ENCODE results near the gene RGP1. TPM values are rescaled to one million over a fixed set of nuclear protein-coding genes. Genes with fewer than 3 reads are reported as not detected.

The RGP1 gene
- total and polyA plus RNA-seq, 7 donors, result 10.7 to 51.0 (median 34.6) TPM

DNA sequence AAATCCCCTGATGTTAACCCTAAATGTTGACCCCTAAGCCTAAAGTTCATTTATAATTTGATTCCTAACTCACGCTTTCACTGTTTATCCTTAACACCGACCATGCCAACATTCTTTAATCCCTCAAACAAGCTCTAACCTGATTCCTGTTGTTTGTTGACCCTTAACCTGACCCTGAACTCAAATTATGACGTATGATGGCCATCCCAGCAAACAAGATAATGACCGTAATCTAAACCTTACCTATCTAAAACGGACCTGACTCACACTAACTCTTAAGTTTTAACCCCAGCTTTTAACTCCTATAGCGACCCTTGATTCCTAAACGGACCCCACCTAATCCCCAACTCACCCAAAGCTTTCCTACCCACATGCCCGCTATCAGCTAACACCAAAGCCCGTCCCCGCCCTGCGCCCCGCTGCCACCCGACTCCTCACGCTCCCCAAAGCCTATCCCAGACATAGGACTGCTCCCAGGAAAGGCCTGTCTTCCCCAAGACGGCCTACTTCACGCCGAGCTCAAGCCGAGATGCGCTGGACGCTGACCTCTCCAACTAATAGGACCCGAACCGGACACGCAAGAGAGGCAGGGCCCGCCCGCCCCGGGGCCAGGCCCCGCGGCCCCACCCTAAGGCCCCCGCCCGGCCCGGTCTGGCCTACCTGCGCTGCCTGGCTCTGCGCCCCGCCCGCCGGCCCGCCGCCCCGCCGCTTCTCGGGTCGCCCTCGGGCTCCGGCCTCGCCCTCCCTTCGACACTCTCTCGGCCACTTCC is 17.5 kb upstream of the RGP1 start:
- peaks cover 54% of the 10 kb centered on the region for H3K4me1 ChIP-seq
- no peak for ATAC-seq
- 0 to 1% (median 1%) methylated on average over 44 to 47 of the region's 47 CpGs for WGBS, 3 donors
- H3K4me3 ChIP-seq, result peak overlapping the region; percentile 82
- H3K36me3 ChIP-seq (ENCODE audit: insufficient read depth in 1 of 2, low read depth in 1 of 2), result peaks cover 0 to 35% of the 10 kb centered on the region in 2 donors
- no peak for DNase-seq
- intact Hi-C loops (cut with DNase I), result loop anchor here (2.0 kb wide), 1 partner anchor 73 kb away; the partner anchor contains the start of genes CCDC107 (in 2 of the 2) and RMRP (in 2 of the 2)
- no peak for TF ChIP-seq CTCF (IDR thresholded peaks at IDR 0.05)
- no peaks in the 10 kb centered on the region for H3K27me3 ChIP-seq (ENCODE audit: insufficient read depth in 3 of 3, low read length in 2 of 3)
- H3K9me3 ChIP-seq, result no peaks in the 10 kb centered on the region
- peak overlapping the region; percentile 98 for H3K27ac ChIP-seq

GRCh38 chr9:35732185-35732799 is 16.8 kb upstream of the RGP1 start, which contains the start of the genes CREB3 and TLN1:
Gene CREB3 (plus strand): TSS chr9:35732666. CDS start chr9:35732773, 107 bp downstream.
Gene TLN1 (minus strand): TSS chr9:35732195. CDS start chr9:35725694, 6,501 bp downstream.
- Histone ChIP-seq H3K4me3 (peak within 1 kb of the TSS; percentile 82), H3K36me3 (ENCODE audit: insufficient read depth in 1 of 2, low read depth in 1 of 2) (peaks cover 0 to 42% of the 10 kb centered on the region in 2 donors), H3K27me3 (ENCODE audit: insufficient read depth in 3 of 3, low read length in 2 of 3) (no peaks in the 10 kb centered on the region), H3K4me1 (peaks cover 47% of the 10 kb centered on the region), H3K27ac (peak within 1 kb of the TSS; percentile 98), H3K9me3 (no peaks in the 10 kb centered on the region)
- DNase-seq, result peak; percentile 98 to 99
- peak; percentile 84 to 87 (median 86) for ATAC-seq
- WGBS, 3 donors, result 0 to 1% (median 0%) methylated on average over 40 to 49 of the region's 49 CpGs
- no peak for TF ChIP-seq CTCF (IDR thresholded peaks at IDR 0.05)
- intact Hi-C loops (cut with DNase I), result no loop called here

GRCh38 chr9:35732800-35733541 is 16.1 kb upstream of the RGP1 start:
- TF ChIP-seq CTCF (IDR thresholded peaks at IDR 0.05), result no peak
- H3K27ac ChIP-seq, result peak overlapping the region; percentile 98
- H3K9me3 ChIP-seq, result no peaks in the 10 kb centered on the region
- no peaks in the 10 kb centered on the region for H3K27me3 ChIP-seq (ENCODE audit: insufficient read depth in 3 of 3, low read length in 2 of 3)
- ATAC-seq (peak in 2 of 4 donors; percentile 0 to 1), DNase-seq (no peak)
- peak overlapping the region; percentile 82 for H3K4me3 ChIP-seq
- intact Hi-C loops (cut with DNase I), result no loop called here
- peaks cover 6 to 48% of the 10 kb centered on the region in 2 donors for H3K36me3 ChIP-seq (ENCODE audit: insufficient read depth in 1 of 2, low read depth in 1 of 2)
- H3K4me1 ChIP-seq, result peaks cover 40% of the 10 kb centered on the region
- WGBS, 3 donors, result 1 to 2% (median 1%) methylated on average over 14 of the region's 14 CpGs

- H3K27me3 ChIP-seq (ENCODE audit: insufficient read depth in 3 of 3, low read length in 2 of 3), result no peaks in the 10 kb centered on the region
- DNase-seq (no peak), ATAC-seq (no peak)
- WGBS, 3 donors, result 79 to 90% (median 86%) methylated on average over 3 of the region's 3 CpGs
- no peaks in the 10 kb centered on the region for H3K9me3 ChIP-seq
- H3K27ac ChIP-seq, result peak overlapping the region; percentile 98
- H3K4me1 ChIP-seq, result peaks cover 29% of the 10 kb centered on the region
- H3K4me3 ChIP-seq, result peak overlapping the region; percentile 82
- intact Hi-C loops (cut with DNase I), result loop anchor here in 1 of 2 donors (2.0 kb wide), 1 partner anchor 15 kb away; the partner anchor contains the start of genes GBA2 and RGP1
- H3K36me3 ChIP-seq (ENCODE audit: insufficient read depth in 1 of 2, low read depth in 1 of 2), result peaks cover 11 to 60% of the 10 kb centered on the region in 2 donors
- no peak for TF ChIP-seq CTCF (IDR thresholded peaks at IDR 0.05)
Measured at GRCh38 chr9:35734096-35734495, 15.0 kb upstream of the RGP1 start.

Data from psoas muscle (tissue), 8 donors.